Measurements from ENCODE around the gene ABCC8.

Gene ABCC8

DNA sequence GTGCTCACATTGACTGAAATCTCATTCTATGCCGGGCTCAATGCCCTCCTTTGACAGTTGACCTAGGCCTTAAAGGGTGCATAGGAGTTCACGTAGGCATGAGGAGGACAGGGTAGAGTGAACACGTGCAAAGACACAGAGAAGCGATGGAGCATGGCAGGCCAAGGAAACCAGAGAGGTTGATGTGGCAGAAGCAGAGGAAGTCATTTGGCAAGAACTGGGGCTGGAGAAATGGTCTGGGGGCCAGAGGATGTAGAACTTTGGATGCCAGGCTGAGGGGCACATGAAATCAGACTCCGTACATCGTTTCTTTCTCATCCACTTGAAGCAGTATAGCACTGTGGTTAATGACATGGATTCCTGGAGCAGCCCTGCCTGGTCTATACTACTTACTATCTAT is 13.6 kb upstream of the ABCC8 start:
- TF ChIP-seq, protein P1, sequence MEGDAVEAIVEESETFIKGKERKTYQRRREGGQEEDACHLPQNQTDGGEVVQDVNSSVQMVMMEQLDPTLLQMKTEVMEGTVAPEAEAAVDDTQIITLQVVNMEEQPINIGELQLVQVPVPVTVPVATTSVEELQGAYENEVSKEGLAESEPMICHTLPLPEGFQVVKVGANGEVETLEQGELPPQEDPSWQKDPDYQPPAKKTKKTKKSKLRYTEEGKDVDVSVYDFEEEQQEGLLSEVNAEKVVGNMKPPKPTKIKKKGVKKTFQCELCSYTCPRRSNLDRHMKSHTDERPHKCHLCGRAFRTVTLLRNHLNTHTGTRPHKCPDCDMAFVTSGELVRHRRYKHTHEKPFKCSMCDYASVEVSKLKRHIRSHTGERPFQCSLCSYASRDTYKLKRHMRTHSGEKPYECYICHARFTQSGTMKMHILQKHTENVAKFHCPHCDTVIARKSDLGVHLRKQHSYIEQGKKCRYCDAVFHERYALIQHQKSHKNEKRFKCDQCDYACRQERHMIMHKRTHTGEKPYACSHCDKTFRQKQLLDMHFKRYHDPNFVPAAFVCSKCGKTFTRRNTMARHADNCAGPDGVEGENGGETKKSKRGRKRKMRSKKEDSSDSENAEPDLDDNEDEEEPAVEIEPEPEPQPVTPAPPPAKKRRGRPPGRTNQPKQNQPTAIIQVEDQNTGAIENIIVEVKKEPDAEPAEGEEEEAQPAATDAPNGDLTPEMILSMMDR (IDR thresholded peaks at IDR 0.05) = no peak

DNA sequence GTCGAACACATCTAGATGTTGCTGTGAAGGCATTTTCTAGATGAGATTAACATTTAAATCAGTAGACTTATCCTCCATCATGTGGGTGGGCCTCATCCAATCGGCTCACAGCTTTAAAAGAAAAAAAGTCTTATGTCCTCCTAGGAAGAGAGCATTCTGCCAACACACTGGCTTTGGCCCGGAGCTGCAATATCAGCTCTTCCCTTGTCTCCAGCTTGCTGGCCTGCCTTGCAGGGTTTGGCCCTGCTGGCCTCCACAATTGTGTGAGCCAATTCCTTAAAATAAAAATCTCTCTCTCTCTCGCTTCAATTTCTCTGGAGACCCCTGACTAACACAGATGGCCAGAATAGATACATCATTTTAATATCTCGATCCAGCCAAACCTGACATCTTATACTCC is 13.1 kb upstream of the ABCC8 start:
- TF ChIP-seq, protein P1 (IDR thresholded peaks at IDR 0.05) = no peak

DNA sequence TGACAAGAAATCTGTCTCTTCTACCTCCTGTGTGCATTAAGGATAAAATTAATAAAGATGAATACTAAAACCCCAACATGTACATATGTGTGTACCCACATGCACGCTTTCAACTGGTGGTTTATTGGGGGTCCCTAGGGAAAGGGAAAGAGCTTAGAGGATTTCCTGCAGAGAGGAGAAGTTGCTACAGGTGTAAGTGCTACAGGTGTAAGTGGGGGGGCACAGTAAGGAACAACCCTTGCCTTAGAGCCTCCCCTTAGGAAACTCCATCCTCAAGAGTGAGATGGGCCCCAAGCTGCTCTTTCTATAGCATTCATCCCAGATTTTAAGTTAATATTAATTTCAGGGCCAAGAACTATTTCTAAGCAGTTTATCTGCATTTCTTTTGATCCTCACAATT is 11.9 kb upstream of the ABCC8 start:
- TF ChIP-seq, protein P1 (IDR thresholded peaks at IDR 0.05) = no peak

DNA sequence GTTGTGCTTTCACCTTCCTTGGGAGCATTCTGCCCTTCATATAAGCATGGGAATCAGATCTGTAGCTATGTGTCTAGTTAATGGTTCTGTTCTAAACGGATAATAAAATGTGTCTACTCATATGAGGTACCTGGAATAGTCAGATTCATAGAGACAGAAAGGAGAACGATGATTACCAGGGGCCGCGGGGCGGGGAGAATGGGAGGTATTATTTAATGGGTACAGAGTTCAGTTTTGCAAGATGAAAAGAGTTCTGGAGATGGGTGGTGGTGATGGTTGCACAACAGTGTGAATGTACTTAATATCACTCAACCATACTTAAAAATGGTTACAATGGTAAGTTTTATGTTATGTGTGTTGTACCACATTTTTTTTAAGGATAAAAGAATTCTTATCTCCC is 10.0 kb upstream of the ABCC8 start:
- TF ChIP-seq, protein P1 (IDR thresholded peaks at IDR 0.05) = no peak

DNA sequence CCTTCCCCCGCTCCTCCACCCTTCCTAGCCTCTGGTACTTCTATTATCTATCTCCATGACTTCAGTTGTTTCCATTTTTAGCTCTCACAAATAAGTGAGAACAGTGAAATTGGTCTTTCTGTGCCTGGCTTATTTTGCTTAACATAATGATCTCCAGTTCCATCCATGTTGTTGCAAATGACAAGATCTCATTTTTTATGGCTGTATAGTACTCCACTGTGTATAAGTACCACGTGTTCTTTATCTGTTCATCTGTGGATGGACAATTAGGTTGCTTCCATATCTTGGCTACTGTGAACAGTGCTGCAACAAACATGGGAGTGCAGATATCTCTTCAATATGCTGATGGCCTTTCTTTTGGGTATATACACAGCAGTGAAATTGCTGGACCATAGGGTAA is 6.9 kb upstream of the ABCC8 start:
- TF ChIP-seq, protein P1 (IDR thresholded peaks at IDR 0.05) = no peak

DNA sequence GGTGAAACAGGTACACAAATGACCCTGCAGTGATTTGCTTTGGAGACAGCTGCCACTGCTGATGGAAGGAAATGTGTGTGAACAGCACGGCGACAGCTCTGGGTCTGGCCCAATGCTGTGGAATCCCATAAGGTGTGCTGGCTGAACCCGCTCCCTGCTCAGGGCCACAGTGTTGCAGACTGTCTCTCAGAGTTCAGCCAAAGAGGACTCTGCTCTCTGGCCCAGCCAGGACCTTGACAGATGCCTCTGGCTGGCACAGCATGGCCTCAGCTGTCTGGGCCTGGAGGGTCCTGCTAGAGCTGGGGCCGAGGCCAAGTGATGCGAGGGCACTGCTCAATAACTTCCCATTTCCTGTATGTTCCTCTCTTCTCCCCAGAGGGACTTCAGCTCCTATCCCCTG is 5.3 kb upstream of the ABCC8 start:
- TF ChIP-seq, protein P1 (IDR thresholded peaks at IDR 0.05) = no peak

DNA sequence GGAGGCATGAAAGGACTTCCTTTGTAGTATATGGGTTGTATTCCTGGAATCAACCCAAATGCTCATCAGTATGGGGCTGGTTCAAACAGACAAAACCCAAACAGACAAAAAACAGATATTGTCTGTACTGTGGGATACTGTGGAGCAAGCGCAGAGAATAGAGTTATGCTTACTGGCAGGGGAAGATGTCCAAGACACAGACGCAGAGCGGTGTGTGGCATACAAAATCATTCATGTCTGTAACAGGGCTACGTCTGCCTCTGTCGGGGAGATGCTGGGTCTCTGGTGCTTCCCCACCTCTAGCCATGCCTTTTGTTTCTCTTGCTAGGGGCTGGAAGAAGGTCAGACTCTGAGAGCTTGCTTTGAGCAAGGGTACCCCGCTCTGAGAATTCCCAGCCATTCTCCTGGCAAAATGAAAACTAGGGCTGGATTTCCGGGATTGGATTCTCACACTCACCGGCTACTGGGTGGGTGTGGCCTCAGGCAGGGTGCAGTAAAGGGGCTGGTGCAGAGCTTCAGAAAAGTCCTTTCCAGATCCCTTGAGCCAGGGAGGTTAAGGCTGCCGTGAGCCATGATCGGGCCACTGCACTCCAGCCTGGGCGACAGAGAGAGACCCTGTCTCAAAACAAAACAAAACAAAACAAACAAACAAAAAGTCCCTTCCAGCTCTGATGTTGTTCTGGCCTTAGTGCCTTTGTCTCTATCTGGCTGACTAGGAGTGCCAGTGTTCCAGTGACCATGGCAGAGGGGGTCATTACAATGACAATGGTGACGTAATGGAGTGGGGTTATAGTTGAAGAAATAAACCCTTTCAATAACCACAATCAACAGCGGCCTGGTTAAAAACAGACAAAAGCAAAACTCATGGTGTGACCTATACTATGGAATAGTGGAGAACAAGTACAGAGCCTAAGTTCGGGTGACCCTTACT is 2.9 kb upstream of the ABCC8 start:
- TF ChIP-seq, protein P1 (IDR thresholded peaks at IDR 0.05) = no peak

All from LNCAP (cell line).